K562 (cell line): ENCODE results near the gene APEX1. TPM values are rescaled to one million over a fixed set of nuclear protein-coding genes. Genes with fewer than 3 reads are reported as not detected.
A peak's percentile ranks its signal among the peaks of the same experiment; 100 is the strongest.

ENCODE experiments used
- ATF6 ChIP-seq: sonication (generic); formaldehyde crosslinking; IDR thresholded peaks from 2 replicates; pipeline ENCODE4 v1.4.0; 2020; ENCODE audit warnings: mild to moderate bottlenecking, missing genetic modification reagents
- BRF2 ChIP-seq: IDR thresholded peaks from 3 replicates; pipeline ENCODE4 v1.6.1; 2011; ENCODE audit warnings: borderline replicate concordance, mild to moderate bottlenecking; ENCODE audit not compliant: insufficient read length, insufficient read depth
- CBX3 ChIP-seq, 2 experiments: IDR thresholded peaks; 1 replicate in 1 of 2; 2 replicates in 1 of 2; pipeline ENCODE4 v1.6.1; 2012; ENCODE audit warnings: inconsistent platforms in 2 of 2, low read length in 2 of 2, borderline replicate concordance in 1 of 2, control low read depth in 1 of 2
- CBX5 ChIP-seq: IDR thresholded peaks from 2 replicates; pipeline ENCODE4 v1.6.1; 2014; ENCODE audit warnings: low read depth, borderline replicate concordance
- ETS1 ChIP-seq: conservative IDR thresholded peaks from 2 replicates; pipeline ENCODE4 v1.6.1; 2011; ENCODE audit warnings: low read depth, mild to moderate bottlenecking, low read length; ENCODE audit not compliant: control insufficient read depth
- GABPA ChIP-seq: fragments of 200-800 bp; sonication (Bioruptor generic); conservative IDR thresholded peaks from 2 replicates; pipeline ENCODE4 v1.6.1; 2016; ENCODE audit warnings: low read depth, missing genetic modification characterization, missing compliant biosample characterization
- HOXB6 ChIP-seq: fragments of 250-450 bp; sonication (Bioruptor Pico); IDR thresholded peaks from 2 replicates; pipeline ENCODE4 v1.5.1; 2022; ENCODE audit warnings: mild to moderate bottlenecking, borderline replicate concordance
- KLF10 ChIP-seq: fragments of 250-450 bp; sonication (Bioruptor Pico); IDR thresholded peaks from 2 replicates; pipeline ENCODE4 v1.6.1; 2021; ENCODE audit warnings: matching md5 sums
- LARP7 ChIP-seq: fragments of 450-650 bp; IDR thresholded peaks from 2 replicates; pipeline ENCODE4 v1.6.1; 2016
- LEF1 ChIP-seq: fragments of 450-650 bp; IDR thresholded peaks from 2 replicates; pipeline ENCODE4 v1.6.1; 2016; ENCODE audit warnings: mild to moderate bottlenecking
- MAX ChIP-seq: sonication (generic); formaldehyde crosslinking; IDR thresholded peaks from 2 replicates; pipeline ENCODE4 v1.9.0; 2022; ENCODE audit warnings: mild to moderate bottlenecking, missing genetic modification reagents
- MCM5 ChIP-seq: fragments of 450-650 bp; IDR thresholded peaks from 2 replicates; pipeline ENCODE4 v1.6.1; 2016; ENCODE audit warnings: low read depth
- NFYB ChIP-seq: IDR thresholded peaks from 2 replicates; pipeline ENCODE4 v1.6.1; 2011; ENCODE audit warnings: mild to moderate bottlenecking, moderate library complexity; ENCODE audit not compliant: insufficient read length; ENCODE audit errors: extremely low read depth
- NR2F6 ChIP-seq: fragments of 450-650 bp; formaldehyde crosslinking; IDR thresholded peaks from 2 replicates; pipeline ENCODE4 v1.4.0; 2020; ENCODE audit warnings: mild to moderate bottlenecking
- POLR2AphosphoS5 ChIP-seq: IDR thresholded peaks from 2 replicates; pipeline ENCODE4 v1.6.1; 2011; ENCODE audit warnings: mild to moderate bottlenecking, low read depth, low read length, moderate library complexity; ENCODE audit not compliant: control insufficient read depth, insufficient read depth
- RCOR1 ChIP-seq, 2 experiments: IDR thresholded peaks; 2 replicates each; pipeline ENCODE4 v1.6.1; 2012; ENCODE audit warnings: low read depth in 2 of 2, low read length in 2 of 2, borderline replicate concordance in 1 of 2, improper control_type of control experiment in 1 of 2
- SAP30 ChIP-seq: fragments of 200-600 bp; sonication (generic); IDR thresholded peaks from 2 replicates; pipeline ENCODE4 v1.6.1; 2012; ENCODE audit warnings: borderline replicate concordance, low read depth, mild to moderate bottlenecking, moderate library complexity, low read length, control low read depth, inconsistent platforms; ENCODE audit not compliant: insufficient read depth, poor library complexity, severe bottlenecking
- SMAD1 ChIP-seq: fragments of 150-350 bp; IDR thresholded peaks from 2 replicates; pipeline ENCODE4 v1.6.1; 2014; ENCODE audit warnings: low read length, low read depth; ENCODE audit not compliant: partially characterized antibody
- U2AF1 ChIP-seq: fragments of 200-400 bp; formaldehyde crosslinking; optimal IDR thresholded peaks from 2 replicates; pipeline ENCODE3; 2017; ENCODE audit warnings: mild to moderate bottlenecking, low read depth, low read length, moderate library complexity
- VEZF1 ChIP-seq: fragments of 200-800 bp; sonication (Bioruptor generic); IDR thresholded peaks from 2 replicates; pipeline ENCODE4 v1.6.1; 2017; ENCODE audit warnings: missing genetic modification characterization, missing compliant biosample characterization
- polyA plus RNA-seq, 8 experiments: library from polyadenylated mRNA; depleted of rRNA in 4 of 8; stranded (reverse) in 5 of 8; unstranded in 3 of 8; fragments of >200 nt; fragmentation: Nextera tagmentation in 2 of 8; fragmentation: Illumina TruSeq in 1 of 8; extraction: Ambion mirVana in 2 of 8; extraction: Trizol in 1 of 8; gene quantifications; 2 replicates each; pipeline versions ENCODE4 v1.2.1 to v1.2.3, GENCODE V29; 2011 to 2014; ENCODE audit warnings: inconsistent platforms in 1 of 8, missing spikeins in 1 of 8
- total RNA-seq, 7 experiments: library from RNA; depleted of rRNA in 6 of 7; stranded (reverse); fragments of >200 nt in 6 of 7; fragmentation: Illumina TruSeq in 2 of 7; extraction: Trizol in 2 of 7; gene quantifications; 2 replicates each; pipeline versions ENCODE4 v1.2.1 to v1.2.3, GENCODE V29; 2011 to 2021; ENCODE audit warnings: low replicate concordance in 1 of 7

The APEX1 gene
- total and polyA plus RNA-seq, 9 of the 15 experiments (the other 6 are each of a cell fraction or from before 2014, with no cell fraction given) = 50.2 to 274 (median 158) TPM

GRCh38 chr14:20469242-20469889, 14.3 kb downstream of the APEX1 start, which contains the start of gene PNP (continued):
- TF ChIP-seq GABPA (no peak), CBX3 (IDR thresholded peaks at IDR 0.05; ENCODE audit: borderline replicate concordance in 1 of 2, low read length in 2 of 2) (0 out of 3 replicates have a peak, but pooled peaks of 1 of the 2 experiments have one; percentile 17), SAP30 (peak; percentile 62), KLF10 (no peak), CBX5 (no peak), RCOR1 (IDR thresholded peaks at IDR 0.05; ENCODE audit: borderline replicate concordance in 1 of 2, low read depth in 2 of 2, low read length in 2 of 2) (0 out of 4 replicates have a peak, but pooled peaks of 1 of the 2 experiments have one; percentile 9), U2AF1 (no peak), SMAD1 (peak; percentile 53), MAX (CRISPR knock-in tag) (peak; percentile 44), POLR2AphosphoS5 (peak; percentile 96), LEF1 (no peak), LARP7 (0 out of 2 replicates have a peak, but pooled peaks have one; percentile 69), BRF2 (no peak), NR2F6 (no peak), HOXB6 (CRISPR knock-in tag) (no peak), ETS1 (peak; percentile 54; the same call in 1 of the 2 replicates), NFYB (peak; percentile 31), VEZF1 (CRISPR knock-in tag) (no peak), MCM5 (no peak), ATF6 (CRISPR knock-in tag) (no peak)
